NK-92 (cell line): ENCODE measurements around the gene ASCL1.

Experiments
- DNase-seq: peaks from one replicate; lab custom pipeline; 2025; ENCODE audit not compliant: unreplicated experiment; lab: John Stamatoyannopoulos, UW

Gene ASCL1

DNA sequence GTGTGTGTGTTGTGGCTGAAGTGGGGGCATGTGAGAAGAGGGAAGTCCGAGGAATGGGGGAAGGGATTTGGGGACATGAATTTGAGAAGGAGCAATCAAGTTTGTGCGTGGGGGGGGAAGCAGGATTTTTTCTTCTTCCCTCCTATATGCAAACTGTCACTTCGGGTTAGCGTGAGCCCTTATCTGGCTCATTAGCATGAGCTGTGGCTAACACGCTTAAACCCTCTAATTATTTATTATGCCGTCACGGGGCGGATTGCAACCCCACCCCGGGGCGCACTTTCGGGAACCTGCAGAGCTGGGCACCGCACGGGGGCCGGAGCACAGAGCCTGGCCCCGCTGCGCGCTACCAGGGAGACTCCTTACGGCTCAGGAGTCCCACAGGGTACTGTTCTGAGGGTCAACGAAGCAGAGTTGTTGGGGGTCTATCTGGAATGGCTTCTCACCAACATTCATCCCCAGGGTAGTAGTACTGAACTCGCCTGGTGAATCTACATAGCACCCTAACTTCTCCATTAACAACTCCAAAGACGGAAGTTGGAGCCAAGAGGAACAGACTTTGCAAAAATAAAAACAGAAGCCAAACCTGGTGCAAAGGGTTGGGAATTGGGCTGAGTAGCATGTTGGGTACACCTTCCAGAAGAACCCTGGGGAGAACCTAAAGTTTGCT lies 6.4 kb upstream of the ASCL1 start:
- DNase-seq: no peak

DNA sequence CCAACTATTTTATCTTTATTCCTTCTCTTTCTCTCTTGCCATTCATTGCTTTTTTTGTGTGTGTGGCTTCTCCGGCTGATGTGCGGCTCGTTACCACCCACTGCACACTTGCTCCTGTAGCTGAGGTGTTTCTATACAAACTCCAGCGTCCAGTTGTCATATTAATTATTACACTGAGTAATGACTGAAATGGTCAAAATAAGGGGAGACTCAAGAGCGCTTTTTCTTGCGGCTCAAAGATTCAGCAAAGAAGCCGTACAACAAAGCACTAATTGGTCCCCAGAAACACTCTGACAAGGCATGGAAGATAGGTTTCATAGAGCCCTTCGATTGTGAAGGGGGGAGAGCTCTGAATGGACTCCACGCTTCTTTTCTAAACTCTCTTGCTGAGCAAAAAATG lies 5.6 kb upstream of the ASCL1 start:
- DNase-seq: no peak

DNA sequence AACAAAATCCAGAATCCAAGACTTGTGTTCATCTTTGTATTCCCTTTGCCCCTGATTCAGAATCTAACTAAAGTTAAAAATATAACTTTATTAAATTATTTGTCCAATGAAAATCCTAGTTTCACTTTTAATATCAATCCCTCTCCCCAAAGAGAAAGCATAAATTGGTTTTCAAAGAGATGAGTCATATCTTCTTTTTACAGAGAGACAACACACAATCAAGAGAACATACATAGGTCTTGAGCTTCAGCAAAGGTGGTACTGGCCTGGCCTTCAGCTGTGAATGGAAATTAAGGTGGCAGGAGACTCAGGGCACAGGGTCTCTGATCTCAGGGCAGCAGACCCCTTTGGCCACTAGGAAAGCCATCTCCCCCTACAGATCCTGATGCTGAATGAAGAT lies 4.3 kb upstream of the ASCL1 start:
- no peak for DNase-seq

DNA sequence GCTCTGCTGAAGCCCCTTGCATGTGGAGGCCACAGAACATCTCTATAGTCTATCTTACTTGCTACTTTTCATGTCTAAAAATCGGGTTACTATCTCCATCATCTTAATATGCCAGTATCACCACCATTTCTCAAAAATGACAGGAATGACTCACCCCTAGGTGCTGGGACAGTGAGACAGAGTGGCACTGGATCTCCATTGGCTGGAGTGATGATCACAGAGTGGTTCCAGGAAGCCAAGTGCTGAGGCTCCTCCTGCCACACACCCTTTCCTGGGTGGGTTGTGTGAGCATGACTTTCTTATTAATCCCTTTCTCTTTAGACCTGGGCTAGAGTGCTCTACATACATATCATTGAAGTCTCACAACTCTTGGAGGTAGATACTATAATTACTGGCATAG lies 3.3 kb upstream of the ASCL1 start:
- DNase-seq: no peak

DNA sequence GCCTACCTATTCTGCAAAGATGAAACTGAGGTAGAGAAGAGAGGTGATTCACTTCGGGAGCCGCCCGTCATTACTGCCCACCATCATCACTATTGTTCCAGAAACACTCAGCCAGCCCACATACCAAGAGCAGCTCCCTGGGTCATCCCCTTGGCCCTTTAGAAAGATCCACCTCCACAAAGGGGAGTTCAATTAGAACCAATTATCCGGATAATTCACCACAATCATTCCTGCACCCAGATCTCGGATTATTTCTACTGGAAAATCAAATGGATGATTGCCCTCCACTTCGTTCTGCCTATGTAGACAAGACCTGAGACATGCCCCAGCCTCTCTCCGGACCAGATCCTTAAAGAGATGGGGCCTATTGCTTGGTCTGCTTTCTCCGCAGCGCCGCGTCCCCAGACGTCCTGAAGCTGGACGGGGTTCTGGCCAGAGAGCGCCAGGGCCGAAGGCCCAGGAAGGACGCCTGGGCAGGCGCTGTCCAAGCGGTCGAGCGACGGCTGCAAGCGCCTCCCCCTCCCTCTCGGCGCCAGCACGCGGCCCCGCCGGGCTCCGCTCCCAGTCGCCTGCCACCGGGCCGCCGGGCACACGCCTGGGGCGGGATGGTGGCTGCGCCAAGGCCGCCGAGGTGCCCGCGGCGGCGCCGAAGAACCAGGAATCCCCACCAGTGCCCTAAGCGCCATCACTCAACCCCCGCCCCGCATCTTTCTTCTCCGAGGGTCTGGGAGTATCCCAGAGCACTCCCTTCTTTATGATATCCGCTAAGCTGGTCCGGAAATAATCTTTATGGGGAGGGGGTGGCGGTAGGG lies 1.3 kb upstream of the ASCL1 start:
- no peak for DNase-seq

DNA sequence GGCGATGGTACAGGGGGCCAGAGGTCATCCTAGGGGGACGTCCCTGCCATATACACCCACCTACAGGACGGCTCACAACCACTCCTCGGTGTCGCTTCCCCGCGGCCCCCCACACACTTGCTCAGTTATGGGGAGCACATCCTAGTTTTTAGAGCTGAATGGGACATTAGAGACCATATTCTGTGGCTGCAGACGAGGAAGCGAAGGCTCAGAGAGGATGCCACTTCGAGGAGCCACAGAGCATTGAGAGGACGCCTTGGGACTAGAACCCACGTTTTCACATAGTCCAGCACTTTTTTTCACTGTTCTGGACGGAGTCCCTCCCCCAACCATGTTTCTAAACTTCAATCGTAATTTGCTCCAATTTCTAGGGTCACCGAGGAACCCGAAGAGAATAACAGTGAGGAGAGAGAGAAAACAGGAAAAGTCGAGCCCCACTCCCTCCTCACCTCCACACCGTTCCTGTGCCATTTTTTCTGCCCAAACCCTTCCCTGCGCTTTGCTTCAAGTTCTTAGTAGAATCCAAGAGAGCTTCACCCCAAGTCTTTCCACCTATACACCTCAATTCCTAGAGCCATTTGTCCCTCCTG lies 641 bp upstream of the ASCL1 start:
- DNase-seq: no peak

DNA sequence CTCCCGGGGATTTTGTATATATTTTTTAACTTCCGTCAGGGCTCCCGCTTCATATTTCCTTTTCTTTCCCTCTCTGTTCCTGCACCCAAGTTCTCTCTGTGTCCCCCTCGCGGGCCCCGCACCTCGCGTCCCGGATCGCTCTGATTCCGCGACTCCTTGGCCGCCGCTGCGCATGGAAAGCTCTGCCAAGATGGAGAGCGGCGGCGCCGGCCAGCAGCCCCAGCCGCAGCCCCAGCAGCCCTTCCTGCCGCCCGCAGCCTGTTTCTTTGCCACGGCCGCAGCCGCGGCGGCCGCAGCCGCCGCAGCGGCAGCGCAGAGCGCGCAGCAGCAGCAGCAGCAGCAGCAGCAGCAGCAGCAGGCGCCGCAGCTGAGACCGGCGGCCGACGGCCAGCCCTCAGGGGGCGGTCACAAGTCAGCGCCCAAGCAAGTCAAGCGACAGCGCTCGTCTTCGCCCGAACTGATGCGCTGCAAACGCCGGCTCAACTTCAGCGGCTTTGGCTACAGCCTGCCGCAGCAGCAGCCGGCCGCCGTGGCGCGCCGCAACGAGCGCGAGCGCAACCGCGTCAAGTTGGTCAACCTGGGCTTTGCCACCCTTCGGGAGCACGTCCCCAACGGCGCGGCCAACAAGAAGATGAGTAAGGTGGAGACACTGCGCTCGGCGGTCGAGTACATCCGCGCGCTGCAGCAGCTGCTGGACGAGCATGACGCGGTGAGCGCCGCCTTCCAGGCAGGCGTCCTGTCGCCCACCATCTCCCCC lies 777 bp downstream of the ASCL1 start:
- DNase-seq: no peak

DNA sequence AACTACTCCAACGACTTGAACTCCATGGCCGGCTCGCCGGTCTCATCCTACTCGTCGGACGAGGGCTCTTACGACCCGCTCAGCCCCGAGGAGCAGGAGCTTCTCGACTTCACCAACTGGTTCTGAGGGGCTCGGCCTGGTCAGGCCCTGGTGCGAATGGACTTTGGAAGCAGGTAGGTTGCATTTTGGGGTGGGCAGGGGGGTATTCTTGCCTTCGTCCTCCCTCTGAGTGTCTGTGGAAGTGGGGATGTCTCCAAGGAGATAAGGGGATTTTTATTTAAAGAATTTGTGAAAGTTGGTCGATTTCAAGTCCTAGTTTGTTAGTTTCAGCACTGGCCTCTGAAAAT lies 1.3 kb downstream of the ASCL1 start:
- no peak for DNase-seq

DNA sequence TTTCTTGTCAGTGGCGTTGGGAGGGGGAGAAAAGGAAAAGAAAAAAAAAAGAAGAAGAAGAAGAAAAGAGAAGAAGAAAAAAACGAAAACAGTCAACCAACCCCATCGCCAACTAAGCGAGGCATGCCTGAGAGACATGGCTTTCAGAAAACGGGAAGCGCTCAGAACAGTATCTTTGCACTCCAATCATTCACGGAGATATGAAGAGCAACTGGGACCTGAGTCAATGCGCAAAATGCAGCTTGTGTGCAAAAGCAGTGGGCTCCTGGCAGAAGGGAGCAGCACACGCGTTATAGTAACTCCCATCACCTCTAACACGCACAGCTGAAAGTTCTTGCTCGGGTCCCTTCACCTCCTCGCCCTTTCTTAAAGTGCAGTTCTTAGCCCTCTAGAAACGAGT lies 1.9 kb downstream of the ASCL1 start:
- no peak for DNase-seq

DNA sequence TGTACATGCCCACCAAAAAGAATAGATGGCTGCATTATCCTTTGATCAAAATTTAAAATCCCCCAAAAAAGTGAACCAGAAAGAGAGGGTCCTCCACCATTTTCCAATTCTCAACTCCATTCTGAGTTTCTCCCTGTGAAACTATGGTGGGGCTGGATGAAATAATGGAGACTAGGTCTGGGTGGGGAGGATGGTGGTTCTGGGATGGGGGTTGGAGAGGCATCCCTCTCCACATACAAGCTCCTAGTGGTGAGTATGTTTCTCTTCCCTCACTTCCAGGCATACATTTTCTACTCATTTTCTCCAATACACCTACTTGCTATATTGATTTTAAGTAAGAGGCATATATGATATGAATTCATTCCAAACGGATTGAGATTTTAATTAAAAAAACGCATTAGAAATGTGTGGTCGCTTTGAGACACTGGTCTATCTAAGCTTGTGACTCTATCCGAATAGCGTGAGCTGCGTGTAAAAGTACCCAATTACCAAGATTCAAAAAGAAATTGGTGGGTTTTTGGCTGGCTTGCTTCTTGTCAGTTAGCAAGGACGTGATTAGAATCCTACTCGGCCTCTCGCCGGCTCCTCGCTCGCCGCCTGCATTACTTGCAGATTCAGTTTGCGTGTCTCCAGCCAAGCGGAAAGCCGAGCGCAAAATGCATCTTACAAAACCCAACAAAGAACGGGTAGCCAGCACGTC lies 3.4 kb downstream of the ASCL1 start:
- no peak for DNase-seq

DNA sequence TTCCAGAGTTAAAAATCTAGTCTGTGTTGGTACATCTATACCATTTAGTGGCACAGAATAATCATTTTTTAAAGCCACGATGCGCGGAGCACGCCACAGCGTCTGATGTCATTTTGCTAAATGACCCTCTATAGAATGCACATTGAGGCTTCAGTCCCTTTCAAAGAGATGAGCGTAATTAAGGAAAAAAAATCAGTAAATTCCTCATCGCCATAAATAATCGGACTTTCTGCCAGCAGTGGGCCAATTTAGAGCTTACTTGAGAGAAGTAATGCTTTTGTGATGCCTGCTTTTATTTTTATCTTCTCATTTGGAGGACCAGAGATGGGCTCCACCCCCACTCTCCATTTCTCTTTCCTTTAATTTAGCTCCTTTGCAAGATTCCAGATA lies 4.0 kb downstream of the ASCL1 start:
- no peak for DNase-seq

DNA sequence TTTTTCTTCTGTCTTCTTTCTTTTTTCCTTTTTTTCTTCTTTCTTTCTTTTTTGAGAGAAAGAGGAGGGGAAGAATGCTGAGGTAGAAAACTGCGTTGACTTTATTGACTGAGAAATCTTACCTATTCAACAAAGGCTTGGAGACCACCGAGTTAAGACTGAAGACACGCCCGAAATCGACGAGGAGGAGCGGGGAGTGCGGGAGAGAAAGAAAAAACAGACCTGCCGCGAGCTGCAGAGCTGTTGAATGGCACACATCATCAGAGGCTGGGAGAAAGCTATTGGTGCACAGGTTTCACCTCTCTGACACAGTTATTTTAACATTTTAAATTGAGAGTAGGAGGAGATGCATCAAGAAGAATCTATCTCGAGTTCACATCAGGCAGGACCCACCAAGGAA lies 5.1 kb downstream of the ASCL1 start:
- no peak for DNase-seq

DNA sequence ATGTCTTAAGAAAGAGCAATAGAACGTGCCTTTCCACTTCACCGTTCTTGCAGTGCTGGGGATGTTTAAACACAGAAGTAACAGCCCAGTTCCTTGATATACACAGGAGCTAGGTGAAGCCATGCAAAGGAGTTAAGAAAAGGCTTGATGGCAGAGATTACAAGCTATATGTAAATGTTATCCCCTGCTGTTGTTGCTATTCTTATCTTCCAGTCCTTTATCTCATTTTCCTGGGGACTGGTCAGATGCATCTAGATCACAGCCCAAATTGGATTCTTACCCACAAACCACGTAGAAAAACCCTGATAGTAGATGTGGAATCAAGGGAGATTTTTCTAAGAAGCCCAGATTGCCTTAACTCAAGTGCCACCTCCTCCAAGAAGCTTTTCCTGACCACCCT lies 5.5 kb downstream of the ASCL1 start:
- DNase-seq: no peak

DNA sequence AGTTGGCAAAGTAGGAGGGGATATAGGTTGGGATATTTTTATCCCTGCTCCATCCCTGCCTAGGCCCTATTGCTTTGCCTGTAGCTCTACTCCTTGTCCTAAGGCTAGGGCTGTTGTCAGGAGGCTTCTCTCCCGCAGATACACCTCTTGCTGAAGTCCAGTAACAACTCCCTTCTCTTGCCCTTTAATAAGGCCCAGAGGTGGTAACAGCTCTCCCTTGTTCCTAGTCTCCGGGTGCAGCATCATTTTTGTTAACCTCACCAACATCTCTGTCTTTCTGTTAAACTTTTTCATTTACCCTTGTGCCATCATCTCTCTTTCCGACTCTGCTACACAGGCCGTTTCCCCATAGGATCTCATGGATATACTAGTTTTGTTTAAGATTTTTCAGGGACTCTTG lies 6.3 kb downstream of the ASCL1 start:
- no peak for DNase-seq

DNA sequence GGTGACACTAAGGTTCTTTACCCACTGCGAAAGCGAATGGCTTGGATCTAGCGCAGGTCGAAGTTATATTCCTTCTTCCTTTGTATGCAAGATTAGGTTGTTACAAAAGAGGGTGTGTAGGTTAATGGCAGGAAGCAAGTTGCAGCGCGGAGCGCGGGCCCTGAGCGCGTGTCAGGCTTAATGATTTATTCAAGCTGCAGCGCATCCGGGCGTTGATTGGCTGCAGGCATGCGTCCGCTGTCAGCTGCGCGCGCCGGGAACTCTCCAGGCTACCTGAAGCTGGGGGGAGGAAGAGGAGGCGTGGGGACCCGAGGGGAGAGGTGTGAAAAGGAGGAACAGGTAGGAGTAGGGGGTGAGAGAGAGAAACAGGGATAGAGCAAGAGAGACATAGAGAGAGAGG lies 7.4 kb downstream of the ASCL1 start:
- no peak for DNase-seq

DNA sequence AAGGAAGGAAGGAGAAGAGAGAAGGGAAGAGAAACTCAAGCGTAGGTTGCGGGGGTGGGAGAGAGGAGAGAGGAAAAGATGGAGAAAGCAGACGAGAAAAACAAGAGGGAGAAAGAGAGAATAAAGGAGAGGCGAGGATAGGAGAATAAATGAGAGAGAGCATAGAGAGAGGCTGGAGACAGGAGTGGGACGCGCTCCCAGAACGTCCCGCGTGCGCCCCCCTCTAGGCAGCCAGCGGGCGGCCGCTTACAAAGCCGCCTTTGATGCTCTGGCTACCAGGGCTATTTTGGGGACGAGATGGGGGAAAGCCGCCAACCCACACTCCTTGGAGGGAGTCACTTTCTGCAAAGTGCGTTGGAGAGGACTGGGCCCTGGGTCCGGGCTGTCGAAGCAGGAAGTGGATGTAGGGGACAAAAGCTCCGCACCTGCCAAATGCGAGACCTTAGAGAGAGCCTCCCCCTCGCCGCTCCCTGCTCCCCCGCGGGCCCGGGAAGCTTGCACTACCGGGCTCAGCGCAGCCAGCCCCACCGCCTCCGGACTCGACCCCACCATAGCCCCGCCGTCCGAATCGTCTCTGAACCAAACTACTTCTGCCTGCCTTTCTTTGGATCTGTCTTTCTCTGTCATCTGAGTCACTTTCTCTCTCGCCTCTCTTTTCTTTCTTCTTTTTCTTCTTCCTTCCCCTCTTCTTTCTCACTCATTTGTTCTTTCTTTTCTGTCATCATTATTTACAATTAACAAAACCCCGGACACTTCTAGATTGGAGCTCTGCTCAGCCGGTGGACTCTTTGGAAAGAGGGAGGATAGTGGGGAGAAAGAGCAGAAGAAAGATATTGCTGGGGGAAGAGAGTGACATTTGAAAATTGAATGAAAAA lies 8.0 kb downstream of the ASCL1 start:
- no peak for DNase-seq

DNA sequence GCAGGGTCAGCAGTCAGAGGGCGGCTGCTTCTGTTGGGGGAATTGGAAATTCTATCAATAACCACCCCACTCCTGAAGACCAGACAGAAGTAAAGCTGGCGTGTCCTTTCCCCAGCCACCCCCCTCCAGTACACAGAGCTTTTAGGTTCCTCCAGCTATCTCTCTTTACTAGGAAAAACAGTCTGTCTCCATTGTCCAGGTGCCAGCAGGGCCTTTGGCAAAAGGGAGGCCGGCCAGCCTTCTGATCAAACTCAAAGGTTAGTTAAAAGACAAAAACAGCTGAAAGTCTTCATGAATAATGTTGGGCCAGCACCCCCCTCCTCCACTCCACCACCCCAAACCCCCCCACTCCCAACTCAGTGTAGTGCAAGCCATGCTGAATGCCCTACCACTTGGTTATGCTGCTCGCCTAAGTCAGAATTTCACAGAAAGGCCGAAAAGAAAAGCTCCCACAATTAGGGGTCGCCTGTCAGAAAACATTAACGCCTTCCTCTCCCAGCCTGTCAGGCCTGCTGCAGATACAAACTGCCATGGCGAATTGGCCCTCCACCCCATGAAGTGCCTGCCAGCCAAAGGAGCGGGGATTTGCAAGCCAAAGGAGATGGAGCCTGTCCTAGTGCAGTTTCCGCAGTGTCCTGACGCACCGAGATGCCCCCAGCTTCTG lies 8.9 kb downstream of the ASCL1 start:
- no peak for DNase-seq

DNA sequence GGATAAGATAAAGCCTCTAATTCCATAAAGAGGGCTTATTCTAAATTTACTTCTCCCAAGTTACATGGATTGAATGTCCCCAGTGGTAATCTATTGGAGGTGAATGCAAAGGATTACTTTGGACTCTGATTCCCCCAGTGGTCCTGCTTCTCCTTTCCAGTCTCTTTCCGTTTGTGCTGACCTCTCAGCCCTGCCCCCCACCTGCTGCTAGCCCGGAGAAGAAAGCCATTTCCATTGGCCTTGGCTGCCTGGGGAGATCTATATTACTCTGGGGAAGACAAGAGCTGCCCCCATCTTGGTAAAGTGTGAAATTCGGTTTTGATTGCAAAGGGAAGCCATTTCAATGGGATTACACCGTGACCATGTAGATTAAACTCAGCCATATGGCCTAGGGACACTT lies 13.3 kb downstream of the ASCL1 start:
- DNase-seq: no peak

DNA sequence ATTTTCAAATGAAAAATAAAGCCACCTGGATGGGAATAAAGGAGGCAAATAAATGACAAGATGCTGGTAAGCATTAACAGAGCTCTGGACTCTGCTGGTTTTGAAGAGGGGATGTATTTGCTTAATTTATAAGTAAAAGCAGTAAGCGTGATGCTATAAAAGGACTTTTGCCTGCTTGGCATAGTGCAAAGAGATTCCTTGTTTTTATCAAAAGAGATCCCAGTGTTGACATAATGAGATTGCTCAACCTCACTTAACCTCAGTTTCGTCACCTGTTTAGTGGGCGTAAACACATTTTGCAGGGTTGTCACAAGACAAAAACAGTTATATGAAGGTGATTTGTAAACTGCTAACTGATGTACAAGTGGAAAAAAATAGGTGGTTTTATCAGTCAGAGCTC lies 13.8 kb downstream of the ASCL1 start:
- no peak for DNase-seq

DNA sequence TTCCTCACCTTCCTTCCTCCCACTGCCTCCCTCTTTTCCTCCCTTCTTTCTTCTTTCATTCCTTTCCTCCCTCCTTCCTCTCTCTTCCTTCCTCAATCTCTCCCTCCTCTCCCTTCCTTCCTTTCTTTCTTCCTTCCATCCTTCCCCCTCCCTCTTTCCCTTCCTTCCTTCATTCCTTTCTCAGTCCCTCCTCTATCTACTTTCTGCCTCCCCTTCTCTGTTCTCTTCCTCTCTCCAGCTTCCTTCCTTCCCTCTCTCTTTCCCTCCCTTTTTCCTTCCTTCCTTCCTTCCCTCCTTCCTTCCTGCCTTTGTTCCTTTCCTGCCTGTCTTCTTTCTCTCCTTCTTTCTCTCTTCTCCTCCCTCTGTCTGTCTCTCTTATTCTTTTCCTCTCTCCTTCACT lies 16.1 kb downstream of the ASCL1 start:
- no peak for DNase-seq
